Glomerular visceral epithelial cell (primary cell): Measurements from ENCODE around the gene F12.
"Not testable (repeated sequence)": the region's sequence is repeated elsewhere in the genome, so short reads cannot be mapped to it uniquely, and the experiment has no call there.

Experiments used
- DNase-seq: peaks from one replicate; pipeline ENCODE4 v3.0.0-alpha.2; 2016; ENCODE audit errors: extremely low spot score

The F12 gene

GRCh38 chr5:177432839-177433657, 23.7 kb upstream of the F12 start:
- DNase-seq: no peak

DNA sequence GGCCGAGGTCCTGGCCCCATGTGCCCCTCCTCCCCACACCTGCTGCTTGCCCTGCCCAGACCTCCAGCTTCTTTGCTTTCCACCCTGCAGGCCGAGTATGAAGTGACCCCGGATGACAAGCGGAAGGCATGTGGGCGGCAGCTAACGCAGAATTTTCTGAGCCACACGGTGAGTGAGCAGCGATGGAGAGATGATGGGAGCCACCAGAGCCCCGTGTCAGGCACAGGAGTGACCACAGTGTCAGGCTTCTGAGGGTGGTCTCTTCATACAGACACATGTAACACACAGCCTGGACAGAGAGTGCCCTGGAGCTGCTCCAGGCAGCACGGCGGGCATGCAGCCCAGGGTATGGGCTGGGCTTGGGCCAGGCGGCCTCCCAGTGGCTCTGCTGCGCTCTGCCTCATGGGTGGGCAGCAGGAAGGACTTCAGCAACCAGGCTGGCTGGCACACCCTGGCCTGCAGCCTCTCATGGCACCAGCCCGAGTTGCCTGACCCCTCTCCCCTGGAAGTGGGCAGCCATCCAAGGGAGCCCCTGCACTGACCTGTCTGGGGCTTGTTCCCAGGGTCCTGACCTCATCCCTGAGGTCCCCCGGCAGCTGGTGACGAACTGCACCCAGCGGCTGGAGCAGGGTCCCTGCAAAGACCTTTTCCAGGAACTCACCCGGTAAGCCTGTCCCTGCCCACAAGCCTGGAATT, 22.9 kb upstream of the F12 start:
- no peak for DNase-seq

DNA sequence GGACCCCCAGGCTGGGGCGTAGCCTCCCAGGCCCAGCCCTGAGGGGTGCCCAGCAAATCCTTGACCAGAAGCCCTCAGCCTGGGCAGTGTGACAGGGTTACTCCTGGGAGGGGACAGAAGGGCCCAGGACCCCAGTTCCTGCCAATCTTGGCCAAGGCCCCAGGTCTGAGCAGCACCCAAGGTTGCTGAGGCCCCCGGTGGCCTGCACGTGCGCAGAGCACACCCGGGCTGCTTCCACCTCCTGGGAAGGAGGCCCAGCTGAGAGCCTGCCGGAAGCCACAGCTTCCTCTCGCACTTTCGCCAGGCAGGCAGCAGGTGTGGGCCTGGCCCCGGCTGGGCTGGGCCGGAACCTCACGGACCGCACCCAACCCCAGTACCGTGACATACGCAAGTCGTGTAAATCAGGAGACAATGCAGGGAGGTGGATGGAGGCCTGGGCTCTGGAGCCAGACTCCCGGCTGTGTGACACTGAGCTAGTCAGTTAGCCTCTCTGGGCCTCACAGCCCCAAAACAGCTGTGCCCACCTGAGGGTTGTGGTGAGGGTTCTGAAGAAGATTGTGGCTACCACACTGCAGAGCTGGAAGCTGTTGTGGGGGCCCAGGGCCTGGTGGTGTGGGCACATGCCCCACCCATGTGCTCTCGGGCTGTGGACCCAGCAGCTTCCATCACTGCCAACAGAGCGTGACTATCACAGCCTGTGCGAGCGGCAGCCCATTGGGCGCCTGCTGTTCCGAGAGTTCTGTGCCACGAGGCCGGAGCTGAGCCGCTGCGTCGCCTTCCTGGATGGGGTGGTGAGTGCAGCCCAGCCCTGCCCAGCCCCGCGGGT, 22.2 kb upstream of the F12 start:
- DNase-seq: no peak

DNA sequence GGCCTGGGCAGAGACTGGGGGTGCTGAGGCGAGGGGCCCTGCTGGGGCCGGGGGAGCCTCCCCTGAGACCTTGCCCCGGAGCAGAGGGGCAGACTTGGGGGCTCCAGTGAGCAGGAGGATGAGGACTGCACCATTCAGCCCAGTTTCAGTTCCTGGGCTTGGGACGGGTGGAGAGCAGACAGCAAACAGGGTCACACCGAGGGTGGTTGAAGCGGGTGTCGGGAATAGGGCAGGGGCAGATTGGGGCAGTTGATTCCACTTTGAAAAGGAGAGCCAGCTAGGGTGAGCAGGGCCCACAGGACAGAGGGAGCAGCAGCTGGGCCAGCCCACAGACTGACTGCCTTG, 21.6 kb upstream of the F12 start:
- no peak for DNase-seq

DNA sequence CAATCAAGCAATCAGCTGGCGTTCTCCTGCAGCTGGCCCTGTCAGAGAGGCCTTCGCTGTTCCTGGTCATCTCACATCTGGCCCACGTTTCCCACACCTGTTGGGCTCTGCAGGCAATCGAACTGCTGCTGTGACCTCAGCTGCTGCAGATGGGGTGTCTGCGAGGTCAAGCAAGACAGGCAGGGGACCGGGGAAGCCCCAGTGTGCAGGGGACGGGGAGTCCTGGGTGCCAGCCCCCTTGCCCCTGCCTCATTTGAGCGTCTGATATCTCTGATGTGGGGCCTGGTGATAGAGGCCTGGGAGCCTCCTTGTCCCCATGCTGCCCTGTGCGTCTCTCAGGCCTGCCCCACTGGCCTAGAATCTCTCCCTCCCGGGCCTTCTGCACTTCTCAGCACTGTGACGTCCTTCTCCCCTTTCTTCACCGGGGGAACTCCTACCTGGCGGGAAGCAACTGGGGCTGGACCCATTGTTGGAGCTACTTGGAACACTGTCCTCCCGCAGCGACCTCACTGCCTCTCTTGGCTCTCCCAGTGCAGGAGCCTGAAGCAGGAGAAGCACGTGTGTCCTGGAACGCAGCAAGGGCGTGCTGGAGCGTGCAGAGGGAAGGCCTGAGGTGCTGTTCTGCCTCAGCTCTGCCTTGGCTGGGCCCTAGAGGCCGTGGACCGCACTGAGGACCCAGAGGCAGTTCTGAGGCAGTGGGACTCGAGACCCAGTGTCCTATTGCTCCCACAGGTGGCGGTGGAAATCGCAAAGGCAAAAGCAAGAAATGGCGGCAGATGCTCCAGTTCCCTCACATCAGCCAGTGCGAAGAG, 21.0 kb upstream of the F12 start:
- no peak for DNase-seq

- DNase-seq: no peak
Observed at GRCh38 chr5:177429248-177430040, 20.1 kb upstream of the F12 start.

- DNase-seq: no peak
Observed at GRCh38 chr5:177428574-177429217, 19.3 kb upstream of the F12 start.

DNA sequence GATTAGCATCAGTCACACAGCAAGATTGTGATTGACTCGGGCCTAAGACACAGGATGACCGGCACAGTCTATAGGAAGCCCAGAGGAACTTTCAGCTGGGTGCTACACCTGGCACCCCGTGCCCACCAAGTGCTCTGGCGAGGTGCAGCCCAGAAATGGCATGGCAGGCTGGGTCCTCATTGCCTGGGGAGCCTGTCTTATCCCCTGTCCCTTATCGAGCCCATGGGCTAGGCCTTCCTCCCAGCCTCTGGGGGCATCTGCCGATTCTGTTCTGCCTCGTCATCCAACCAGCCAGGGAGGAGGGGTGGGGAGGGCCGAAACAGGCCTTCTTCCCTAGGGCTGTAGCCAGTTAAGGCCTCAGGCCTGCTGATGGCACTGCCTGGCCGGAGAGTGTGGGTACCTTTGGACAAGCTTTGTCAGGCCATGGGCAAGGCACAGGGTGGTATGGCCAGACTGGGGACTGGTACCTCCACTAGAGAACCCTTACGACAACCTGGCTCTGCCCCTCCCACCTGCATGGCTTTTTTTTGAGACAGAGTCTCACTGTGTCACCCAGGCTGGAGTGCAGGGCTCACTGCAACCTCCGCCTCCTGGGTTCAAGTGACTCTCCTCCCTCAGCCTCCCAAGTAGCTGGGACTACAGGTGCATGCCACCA, 18.7 kb upstream of the F12 start:
- no peak for DNase-seq

- DNase-seq: no peak
Observed at GRCh38 chr5:177427211-177427822, 18.0 kb upstream of the F12 start.

GRCh38 chr5:177426566-177427210, 17.3 kb upstream of the F12 start, which contains the start of gene GRK6:
Gene GRK6, plus strand, starts transcription at chr5:177426676. Its CDS starts 170 bp downstream, at chr5:177426846.
- peak; percentile 52 for DNase-seq

- DNase-seq: peak; percentile 100
Observed at GRCh38 chr5:177425801-177426565, 16.6 kb upstream of the F12 start.

- DNase-seq: no peak
Observed at GRCh38 chr5:177425196-177425800, 15.9 kb upstream of the F12 start.

DNA sequence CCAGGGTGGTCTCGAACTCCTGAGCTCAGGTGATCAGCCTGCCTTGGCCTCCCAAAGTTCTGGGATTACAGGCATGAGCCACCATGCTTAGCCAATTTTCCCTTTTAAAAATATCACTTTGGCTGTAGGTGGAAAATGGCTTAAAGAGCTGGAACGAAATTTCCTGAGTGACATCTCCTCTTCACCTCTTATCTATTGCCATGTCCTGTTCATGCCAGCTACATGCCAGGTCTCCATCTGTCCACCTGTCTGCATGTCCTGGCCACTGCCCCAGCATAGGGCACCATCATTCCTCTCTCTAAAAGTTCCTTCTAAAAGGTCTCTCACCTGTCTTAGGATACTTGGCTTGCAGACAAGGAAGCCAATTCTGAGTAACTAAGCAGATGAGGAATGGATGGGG, 14.3 kb upstream of the F12 start:
- DNase-seq: no peak

DNA sequence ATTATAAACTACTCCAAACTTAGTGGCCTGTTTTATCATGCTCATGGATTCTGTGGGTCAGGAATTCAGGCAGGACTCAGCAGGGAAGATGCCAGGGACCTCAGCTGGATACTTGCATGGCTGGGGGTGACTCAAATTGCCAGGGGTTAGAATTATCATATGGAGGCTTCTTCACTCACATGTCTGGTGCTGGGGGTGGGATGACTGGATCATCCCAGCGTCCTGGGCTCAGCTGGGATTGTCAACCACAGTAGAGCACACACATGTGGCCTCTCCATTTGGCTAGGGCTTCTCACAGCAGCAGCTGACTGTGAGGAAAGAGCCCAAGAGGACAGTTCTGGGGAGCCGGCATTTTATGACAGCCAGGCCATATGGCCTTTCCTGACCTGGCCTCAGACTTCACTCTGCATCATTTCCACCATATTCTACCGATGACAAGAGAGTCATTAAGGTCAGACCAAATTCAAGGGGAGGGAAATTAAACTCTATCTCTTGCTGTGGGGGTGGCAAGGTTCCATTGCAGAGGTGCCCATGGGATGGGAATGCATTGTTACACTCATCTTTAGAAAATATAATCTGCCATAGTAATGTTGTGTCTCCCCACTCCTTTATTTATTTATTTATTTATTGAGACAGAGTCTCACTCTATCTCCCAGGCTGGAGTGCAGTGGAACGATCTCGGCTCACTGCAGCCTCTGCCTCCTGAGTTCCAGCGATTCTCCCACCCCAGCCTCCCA, 11.9 kb upstream of the F12 start:
- no peak for DNase-seq

DNA sequence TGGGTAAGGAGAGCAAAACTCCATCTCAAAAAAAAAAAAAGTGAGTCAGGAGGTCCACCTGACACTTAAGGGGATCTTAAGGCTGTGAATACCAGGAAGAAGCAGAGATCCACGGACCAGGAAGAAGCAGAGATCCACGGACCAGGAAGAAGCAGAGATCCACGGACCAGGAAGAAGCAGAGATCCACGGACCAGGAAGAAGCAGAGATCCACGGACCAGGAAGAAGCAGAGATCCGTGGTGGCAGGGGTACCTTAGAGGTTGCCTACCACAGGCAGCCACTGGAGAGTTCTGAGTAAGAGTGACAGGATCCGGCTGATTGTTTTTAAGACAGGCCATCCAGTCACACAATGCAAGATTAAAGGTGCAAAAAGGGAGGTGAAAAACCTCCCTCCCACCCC, 11.1 kb upstream of the F12 start:
- not testable (repeated sequence) for DNase-seq

- DNase-seq: peak; percentile 28
Observed at GRCh38 chr5:177419046-177419445, 9.7 kb upstream of the F12 start.

- DNase-seq: not testable (repeated sequence)
Observed at GRCh38 chr5:177417081-177417480, 7.7 kb upstream of the F12 start.
